Measurements from ENCODE around the gene CHD1. TPM values are rescaled to one million over a fixed set of nuclear protein-coding genes. Genes with fewer than 3 reads are reported as not detected.
A peak's percentile ranks its signal among the peaks of the same experiment; 100 is the strongest.
"Not testable (repeated sequence)": the region's sequence is repeated elsewhere in the genome, so short reads cannot be mapped to it uniquely, and the experiment has no call there.

CHD1 gene
- 10 to 100 TPM; 58.1 to 60.2 TPM for total RNA-seq

GRCh38 chr5:98928873-98929709 lies at the start of gene CHD1:
TSS of gene CHD1 (minus strand) at chr5:98929007. CDS start at chr5:98926386, 2,621 bp downstream.
- Mint-ChIP-seq H3K4me3 (peak within 1 kb of the TSS; percentile 97), H3K27me3 (no peaks in the 10 kb centered on the region), H3K9me3 (peaks cover 8% of the 10 kb centered on the region), H3K27ac (peak within 1 kb of the TSS; percentile 99), H3K36me3 (ENCODE audit: low read depth) (peaks cover 72% of the 10 kb centered on the region), H3K4me1 (peaks cover 17% of the 10 kb centered on the region)
- peak; percentile 72 for ATAC-seq (replicated peaks)

GRCh38 chr5:98978528-98978927 lies 49.7 kb upstream of the CHD1 start:
- H3K4me3 Mint-ChIP-seq: no peak overlapping the region
- H3K4me1 Mint-ChIP-seq: peaks cover 13% of the 10 kb centered on the region
- H3K27me3 Mint-ChIP-seq: no peaks in the 10 kb centered on the region
- H3K36me3 Mint-ChIP-seq (ENCODE audit: low read depth): no peaks in the 10 kb centered on the region
- H3K27ac Mint-ChIP-seq: no peak overlapping the region
- H3K9me3 Mint-ChIP-seq: no peaks in the 10 kb centered on the region
- ATAC-seq (replicated peaks): no peak

GRCh38 chr5:98977723-98978122 lies 48.9 kb upstream of the CHD1 start:
- Mint-ChIP-seq H3K27me3 (no peaks in the 10 kb centered on the region), H3K27ac (no peak overlapping the region), H3K4me3 (no peak overlapping the region), H3K9me3 (no peaks in the 10 kb centered on the region), H3K4me1 (peaks cover 13% of the 10 kb centered on the region), H3K36me3 (ENCODE audit: low read depth) (no peaks in the 10 kb centered on the region)
- ATAC-seq (replicated peaks): no peak

GRCh38 chr5:98975682-98976407 lies 47.0 kb upstream of the CHD1 start:
- Mint-ChIP-seq H3K27ac (peak overlapping the region; percentile 69), H3K36me3 (ENCODE audit: low read depth) (no peaks in the 10 kb centered on the region), H3K4me3 (no peak overlapping the region), H3K4me1 (peaks cover 13% of the 10 kb centered on the region), H3K9me3 (no peaks in the 10 kb centered on the region), H3K27me3 (no peaks in the 10 kb centered on the region)
- peak; percentile 75 for ATAC-seq (replicated peaks)

- H3K4me1 Mint-ChIP-seq: peaks cover 13% of the 10 kb centered on the region
- no peaks in the 10 kb centered on the region for H3K36me3 Mint-ChIP-seq (ENCODE audit: low read depth)
- no peaks in the 10 kb centered on the region for H3K27me3 Mint-ChIP-seq
- H3K4me3 Mint-ChIP-seq: no peak overlapping the region
- no peaks in the 10 kb centered on the region for H3K9me3 Mint-ChIP-seq
- peak; percentile 81 for ATAC-seq (replicated peaks)
- no peak overlapping the region for H3K27ac Mint-ChIP-seq
These were observed 46.4 kb upstream of the CHD1 start for GRCh38 chr5:98975223-98975622.

GRCh38 chr5:98969400-98969799 lies 40.6 kb upstream of the CHD1 start:
- H3K4me3 Mint-ChIP-seq: no peak overlapping the region
- H3K36me3 Mint-ChIP-seq (ENCODE audit: low read depth): no peaks in the 10 kb centered on the region
- H3K27me3 Mint-ChIP-seq: no peaks in the 10 kb centered on the region
- H3K4me1 Mint-ChIP-seq: no peaks in the 10 kb centered on the region
- ATAC-seq (replicated peaks): no peak
- no peak overlapping the region for H3K27ac Mint-ChIP-seq
- no peaks in the 10 kb centered on the region for H3K9me3 Mint-ChIP-seq

GRCh38 chr5:98968056-98968564 lies 39.3 kb upstream of the CHD1 start:
- Mint-ChIP-seq H3K27me3 (no peaks in the 10 kb centered on the region), H3K36me3 (ENCODE audit: low read depth) (no peaks in the 10 kb centered on the region)
- ATAC-seq (replicated peaks): no peak

GRCh38 chr5:98965226-98965625 lies 36.4 kb upstream of the CHD1 start:
- Mint-ChIP-seq H3K4me3 (no peak overlapping the region), H3K4me1 (no peaks in the 10 kb centered on the region), H3K9me3 (no peaks in the 10 kb centered on the region), H3K36me3 (ENCODE audit: low read depth) (no peaks in the 10 kb centered on the region), H3K27me3 (no peaks in the 10 kb centered on the region), H3K27ac (no peak overlapping the region)
- no peak for ATAC-seq (replicated peaks)

More at GRCh38 chr5:98968056-98968564, 39.3 kb upstream of the CHD1 start:
- no peak overlapping the region for H3K4me3 Mint-ChIP-seq
- no peaks in the 10 kb centered on the region for H3K4me1 Mint-ChIP-seq
- H3K27ac Mint-ChIP-seq: no peak overlapping the region
- no peaks in the 10 kb centered on the region for H3K9me3 Mint-ChIP-seq

GRCh38 chr5:98964621-98965020 lies 35.8 kb upstream of the CHD1 start:
- Mint-ChIP-seq H3K36me3 (ENCODE audit: low read depth) (no peaks in the 10 kb centered on the region), H3K9me3 (no peaks in the 10 kb centered on the region), H3K4me3 (no peak overlapping the region), H3K27me3 (no peaks in the 10 kb centered on the region), H3K27ac (no peak overlapping the region), H3K4me1 (no peaks in the 10 kb centered on the region)
- no peak for ATAC-seq (replicated peaks)

- Mint-ChIP-seq H3K36me3 (ENCODE audit: low read depth) (no peaks in the 10 kb centered on the region), H3K27ac (no peak overlapping the region), H3K9me3 (no peaks in the 10 kb centered on the region), H3K27me3 (no peaks in the 10 kb centered on the region), H3K4me1 (no peaks in the 10 kb centered on the region), H3K4me3 (no peak overlapping the region)
- ATAC-seq (replicated peaks): no peak
These were observed 34.2 kb upstream of the CHD1 start for GRCh38 chr5:98963019-98963418.

GRCh38 chr5:98962587-98962986 lies 33.8 kb upstream of the CHD1 start:
- Mint-ChIP-seq H3K27ac (no peak overlapping the region), H3K4me1 (no peaks in the 10 kb centered on the region), H3K27me3 (no peaks in the 10 kb centered on the region), H3K36me3 (ENCODE audit: low read depth) (no peaks in the 10 kb centered on the region), H3K4me3 (no peak overlapping the region), H3K9me3 (no peaks in the 10 kb centered on the region)
- ATAC-seq (replicated peaks): no peak

- H3K9me3 Mint-ChIP-seq: no peaks in the 10 kb centered on the region
- H3K27me3 Mint-ChIP-seq: no peaks in the 10 kb centered on the region
- no peaks in the 10 kb centered on the region for H3K36me3 Mint-ChIP-seq (ENCODE audit: low read depth)
- no peak overlapping the region for H3K27ac Mint-ChIP-seq
- no peak overlapping the region for H3K4me3 Mint-ChIP-seq
- ATAC-seq (replicated peaks): no peak
- no peaks in the 10 kb centered on the region for H3K4me1 Mint-ChIP-seq
These were observed 33.0 kb upstream of the CHD1 start for GRCh38 chr5:98961665-98962344.

GRCh38 chr5:98957307-98957706 lies 28.5 kb upstream of the CHD1 start:
- Mint-ChIP-seq H3K9me3 (no peaks in the 10 kb centered on the region), H3K27ac (no peak overlapping the region), H3K27me3 (no peaks in the 10 kb centered on the region), H3K4me1 (no peaks in the 10 kb centered on the region), H3K36me3 (ENCODE audit: low read depth) (no peaks in the 10 kb centered on the region), H3K4me3 (no peak overlapping the region)
- no peak for ATAC-seq (replicated peaks)

- not testable (repeated sequence) for H3K36me3 Mint-ChIP-seq (ENCODE audit: low read depth); H3K27ac Mint-ChIP-seq; H3K9me3 Mint-ChIP-seq; H3K4me3 Mint-ChIP-seq; H3K27me3 Mint-ChIP-seq; H3K4me1 Mint-ChIP-seq; ATAC-seq (replicated peaks)
These were observed 27.1 kb upstream of the CHD1 start for GRCh38 chr5:98955888-98956287.
